ENCODE results near the gene HDAC7. TPM values are rescaled to one million over a fixed set of nuclear protein-coding genes. Genes with fewer than 3 reads are reported as not detected.
"Not testable (repeated sequence)": the region's sequence is repeated elsewhere in the genome, so short reads cannot be mapped to it uniquely, and the experiment has no call there.

HDAC7 gene
- total and polyA plus RNA-seq, 12 donors: 26.9 to 75.6 (median 40.3) TPM

GRCh38 chr12:47817272-47818006, 2.3 kb downstream of the HDAC7 start:
- no peaks in the 10 kb centered on the region for H3K27me3 ChIP-seq
- peak overlapping the region in 9 of 10 donors; percentile 25 to 89 (median 82) for H3K4me3 ChIP-seq
- ATAC-seq (no peak), DNase-seq (no peak)
- H3K36me3 ChIP-seq: peaks cover 0 to 25% (median 0%) of the 10 kb centered on the region in 9 donors
- H3K27ac ChIP-seq: peak overlapping the region; percentile 55 to 100 (median 99)
- H3K9me3 ChIP-seq: no peaks in the 10 kb centered on the region
- peaks cover 47 to 91% (median 84%) of the 10 kb centered on the region in 9 donors for H3K4me1 ChIP-seq
- intact Hi-C loops (cut with DNase I): loop anchor here in 2 of 10 donors (2.0 to 5.0 kb wide), 2 partner anchors 19 to 35 kb away; no protein-coding TSS in a partner anchor
- 24 to 30% methylated on average over 7 of the region's 7 CpGs for WGBS, 2 donors
- TF ChIP-seq CTCF (IDR thresholded peaks at IDR 0.05): peak in 6 of 9 donors; percentile 15 to 47 (median 36)

GRCh38 chr12:47816403-47817271, 3.1 kb downstream of the HDAC7 start:
- Histone ChIP-seq H3K9me3 (no peaks in the 10 kb centered on the region), H3K4me3 (peak overlapping the region in 9 of 10 donors; percentile 25 to 89 (median 82)), H3K36me3 (peaks cover 0 to 25% (median 0%) of the 10 kb centered on the region in 9 donors), H3K4me1 (peaks cover 44 to 91% (median 84%) of the 10 kb centered on the region in 9 donors), H3K27ac (peak overlapping the region; percentile 55 to 100 (median 99)), H3K27me3 (no peaks in the 10 kb centered on the region)
- WGBS, 2 donors: 18 to 21% methylated on average over 12 of the region's 12 CpGs
- DNase-seq (peak in 1 of 2 donors; percentile 65), ATAC-seq (peak in 3 of 8 donors; percentile 1 to 4 (median 2))
- intact Hi-C loops (cut with DNase I): loop anchor here in 1 of 10 donors (5.0 kb wide), 1 partner anchor 34 kb away; no protein-coding TSS in a partner anchor
- no peak for TF ChIP-seq CTCF (IDR thresholded peaks at IDR 0.05)

GRCh38 chr12:47815447-47815846, 4.3 kb downstream of the HDAC7 start:
- peaks cover 48 to 91% (median 86%) of the 10 kb centered on the region in 9 donors for H3K4me1 ChIP-seq
- H3K27me3 ChIP-seq, ATAC-seq, DNase-seq, H3K9me3 ChIP-seq: not testable (repeated sequence)
- H3K4me3 ChIP-seq: peak overlapping the region in 2 of 10 donors; percentile 61 to 87
- WGBS, 2 donors: 79 to 88% methylated on average over 5 of the region's 5 CpGs
- intact Hi-C loops (cut with DNase I): loop anchor here in 1 of 10 donors (5.0 kb wide), 1 partner anchor 33 kb away; no protein-coding TSS in a partner anchor
- H3K36me3 ChIP-seq: peaks cover 0 to 25% (median 0%) of the 10 kb centered on the region in 9 donors
- peak overlapping the region in 9 of 10 donors; percentile 94 to 100 (median 99) for H3K27ac ChIP-seq

GRCh38 chr12:47814539-47815170, 5.0 kb downstream of the HDAC7 start:
- DNase-seq: no peak
- ATAC-seq: no peak
- peaks cover 55 to 94% (median 93%) of the 10 kb centered on the region in 9 donors for H3K4me1 ChIP-seq
- H3K36me3 ChIP-seq: peaks cover 0 to 25% (median 0%) of the 10 kb centered on the region in 9 donors
- no peaks in the 10 kb centered on the region for H3K9me3 ChIP-seq
- 44 to 60% methylated on average over 3 of the region's 3 CpGs for WGBS, 2 donors
- TF ChIP-seq CTCF (IDR thresholded peaks at IDR 0.05): no peak
- peak overlapping the region; percentile 93 to 100 (median 98) for H3K27ac ChIP-seq
- peak overlapping the region in 5 of 10 donors; percentile 20 to 55 (median 52) for H3K4me3 ChIP-seq
- H3K27me3 ChIP-seq: no peaks in the 10 kb centered on the region
- intact Hi-C loops (cut with DNase I): loop anchor here in 1 of 10 donors (5.0 kb wide), 1 partner anchor 32 kb away; no protein-coding TSS in a partner anchor
